Activated T-cell treated with anti-CD3 and anti-CD28 coated beads, Interleukin-2, amount 50 U/mL, for 4 hours (primary cell): Measurements from ENCODE around the gene SH3PXD2B. TPM values are rescaled to one million over a fixed set of nuclear protein-coding genes. Genes with fewer than 3 reads are reported as not detected.

Source experiments
- ATAC-seq, 2 donors: fragments of 200-7000 bp; cut with Tn5 transposase; one replicate each; pipeline ENCODE4 v1.10.0; 2021
- DNase-seq: peaks from one replicate; pipeline ENCODE4 v3.0.0-alpha.2; 2020
- H3K27me3 Mint-ChIP-seq: one replicate; pipeline ENCODE4 v1.8.0; 2021; ENCODE audit warnings: low read depth, mixed read lengths
- H3K36me3 Mint-ChIP-seq: one replicate; pipeline ENCODE4 v1.8.0; 2022; ENCODE audit warnings: mixed read lengths; ENCODE audit not compliant: insufficient read depth
- H3K4me1 Mint-ChIP-seq: one replicate; pipeline ENCODE4 v1.8.0; 2021; ENCODE audit warnings: low read depth, mixed read lengths
- H3K4me3 Mint-ChIP-seq: one replicate; pipeline ENCODE4 v1.8.0; 2021; ENCODE audit warnings: mild to moderate bottlenecking, moderate library complexity, mixed read lengths
- H3K9me3 Mint-ChIP-seq: one replicate; pipeline ENCODE4 v1.8.0; 2021; ENCODE audit warnings: mixed read lengths
- total RNA-seq, 3 donors: library from RNA; stranded (reverse); gene quantifications; one replicate each; pipeline ENCODE4 v1.2.1, GENCODE V29; 2021

SH3PXD2B gene
- total RNA-seq, result under 1 TPM; 0.21 to 0.96 (median 0.92) TPM

- ATAC-seq, result peak; percentile 73 to 83
- Mint-ChIP-seq H3K4me1 (peaks cover 18% of the 10 kb centered on the region), H3K36me3 (no peaks in the 10 kb centered on the region), H3K27me3 (peaks cover 41% of the 10 kb centered on the region), H3K9me3 (no peaks in the 10 kb centered on the region), H3K4me3 (peak within 1 kb of the TSS; percentile 82)
- no peak for DNase-seq
These were observed at the start of gene SH3PXD2B for GRCh38 chr5:172454358-172455086. TSS of gene SH3PXD2B (minus strand) at chr5:172454525. CDS start at chr5:172454352, 173 bp downstream.

- DNase-seq (no peak), ATAC-seq (no peak)
- Mint-ChIP-seq H3K36me3 (no peaks in the 10 kb centered on the region), H3K9me3 (no peaks in the 10 kb centered on the region), H3K4me3 (no peak overlapping the region), H3K4me1 (no peaks in the 10 kb centered on the region), H3K27me3 (peaks cover 15% of the 10 kb centered on the region)
These were observed 48.6 kb upstream of the SH3PXD2B start for GRCh38 chr5:172502969-172503368.

GRCh38 chr5:172502410-172502809 is 48.1 kb upstream of the SH3PXD2B start:
- no peak for ATAC-seq
- Mint-ChIP-seq H3K4me3 (no peak overlapping the region), H3K9me3 (no peaks in the 10 kb centered on the region), H3K36me3 (no peaks in the 10 kb centered on the region), H3K4me1 (no peaks in the 10 kb centered on the region), H3K27me3 (peaks cover 14% of the 10 kb centered on the region)
- no peak for DNase-seq

- Mint-ChIP-seq H3K4me3 (no peak overlapping the region), H3K27me3 (peaks cover 10% of the 10 kb centered on the region), H3K36me3 (no peaks in the 10 kb centered on the region), H3K9me3 (no peaks in the 10 kb centered on the region), H3K4me1 (no peaks in the 10 kb centered on the region)
- no peak for DNase-seq
- ATAC-seq, result no peak
These were observed 47.5 kb upstream of the SH3PXD2B start for GRCh38 chr5:172501708-172502320.

GRCh38 chr5:172499287-172499686 is 45.0 kb upstream of the SH3PXD2B start:
- DNase-seq (no peak), ATAC-seq (no peak)
- Mint-ChIP-seq H3K9me3 (peaks cover 5% of the 10 kb centered on the region), H3K27me3 (peaks cover 15% of the 10 kb centered on the region), H3K4me1 (no peaks in the 10 kb centered on the region), H3K4me3 (no peak overlapping the region), H3K36me3 (no peaks in the 10 kb centered on the region)

GRCh38 chr5:172498431-172499129 is 44.3 kb upstream of the SH3PXD2B start:
- no peak for ATAC-seq
- Mint-ChIP-seq H3K9me3 (peaks cover 5% of the 10 kb centered on the region), H3K36me3 (no peaks in the 10 kb centered on the region), H3K4me1 (no peaks in the 10 kb centered on the region), H3K27me3 (peaks cover 14% of the 10 kb centered on the region), H3K4me3 (no peak overlapping the region)
- no peak for DNase-seq

GRCh38 chr5:172497591-172498255 is 43.4 kb upstream of the SH3PXD2B start:
- Mint-ChIP-seq H3K4me1 (no peaks in the 10 kb centered on the region), H3K9me3 (peaks cover 5% of the 10 kb centered on the region), H3K4me3 (no peak overlapping the region), H3K36me3 (no peaks in the 10 kb centered on the region), H3K27me3 (peaks cover 16% of the 10 kb centered on the region)
- DNase-seq (no peak), ATAC-seq (no peak)

- DNase-seq (no peak), ATAC-seq (no peak)
- Mint-ChIP-seq H3K27me3 (peaks cover 16% of the 10 kb centered on the region), H3K36me3 (no peaks in the 10 kb centered on the region), H3K4me1 (no peaks in the 10 kb centered on the region), H3K4me3 (no peak overlapping the region), H3K9me3 (peaks cover 5% of the 10 kb centered on the region)
These were observed 42.5 kb upstream of the SH3PXD2B start for GRCh38 chr5:172496671-172497371.

- ATAC-seq (no peak), DNase-seq (no peak)
- peaks cover 5% of the 10 kb centered on the region for H3K9me3 Mint-ChIP-seq
- H3K36me3 Mint-ChIP-seq, result no peaks in the 10 kb centered on the region
- no peaks in the 10 kb centered on the region for H3K4me1 Mint-ChIP-seq
- no peak overlapping the region for H3K4me3 Mint-ChIP-seq
- peaks cover 16% of the 10 kb centered on the region for H3K27me3 Mint-ChIP-seq
These were observed 40.5 kb upstream of the SH3PXD2B start for GRCh38 chr5:172494630-172495505.

GRCh38 chr5:172493906-172494305 is 39.6 kb upstream of the SH3PXD2B start:
- no peak overlapping the region for H3K4me3 Mint-ChIP-seq
- no peaks in the 10 kb centered on the region for H3K4me1 Mint-ChIP-seq
- peaks cover 19% of the 10 kb centered on the region for H3K27me3 Mint-ChIP-seq
- H3K36me3 Mint-ChIP-seq, result no peaks in the 10 kb centered on the region
- peaks cover 5% of the 10 kb centered on the region for H3K9me3 Mint-ChIP-seq
- no peak for DNase-seq
- ATAC-seq, result no peak

- ATAC-seq (no peak), DNase-seq (no peak)
- Mint-ChIP-seq H3K27me3 (peaks cover 19% of the 10 kb centered on the region), H3K4me3 (no peak overlapping the region), H3K4me1 (no peaks in the 10 kb centered on the region), H3K36me3 (no peaks in the 10 kb centered on the region), H3K9me3 (peaks cover 5% of the 10 kb centered on the region)
These were observed 39.1 kb upstream of the SH3PXD2B start for GRCh38 chr5:172493461-172493860.

GRCh38 chr5:172493002-172493401 is 38.7 kb upstream of the SH3PXD2B start:
- peaks cover 19% of the 10 kb centered on the region for H3K27me3 Mint-ChIP-seq
- peaks cover 5% of the 10 kb centered on the region for H3K9me3 Mint-ChIP-seq
- H3K36me3 Mint-ChIP-seq, result no peaks in the 10 kb centered on the region
- no peak overlapping the region for H3K4me3 Mint-ChIP-seq
- H3K4me1 Mint-ChIP-seq, result no peaks in the 10 kb centered on the region
- ATAC-seq, result no peak
- no peak for DNase-seq

GRCh38 chr5:172492097-172492840 is 37.9 kb upstream of the SH3PXD2B start:
- ATAC-seq (no peak), DNase-seq (no peak)
- Mint-ChIP-seq H3K36me3 (no peaks in the 10 kb centered on the region), H3K4me1 (no peaks in the 10 kb centered on the region), H3K27me3 (peaks cover 19% of the 10 kb centered on the region), H3K9me3 (peaks cover 5% of the 10 kb centered on the region), H3K4me3 (no peak overlapping the region)
